Activated CD8-positive, alpha-beta memory T cell treated with anti-CD3 and anti-CD28 coated beads, Interleukin-2, amount 10 ng/mL, durations not matched to agents 7 days and 5 days (primary cell): ENCODE data around the gene AGBL5. TPM values are rescaled to one million over a fixed set of nuclear protein-coding genes. Genes with fewer than 3 reads are reported as not detected.

ENCODE experiments used
- ATAC-seq: fragments of 150-1000 bp; cut with Tn5 transposase; one replicate; pipeline ENCODE4 v1.10.0; 2021; ENCODE audit warnings: moderate library complexity
- CTCF ChIA-PET: fragments of 350-600 bp; sonication (Branson Sonifier 250); formaldehyde crosslinking; loops from one replicate; lab custom pipeline; 2021; ENCODE audit warnings: antibody characterized with exemption; lab: Charles Lee
- DNase-seq: peaks from one replicate; pipeline ENCODE4 v3.0.0-alpha.2; 2020
- H3K27ac Mint-ChIP-seq: one replicate; pipeline ENCODE4 v1.8.0; 2021; ENCODE audit warnings: mild to moderate bottlenecking, mixed read lengths
- H3K27me3 Mint-ChIP-seq: one replicate; pipeline ENCODE4 v1.8.0; 2021; ENCODE audit warnings: mixed read lengths
- H3K36me3 Mint-ChIP-seq: one replicate; pipeline ENCODE4 v1.8.0; 2021; ENCODE audit warnings: mild to moderate bottlenecking, mixed read lengths
- H3K4me1 Mint-ChIP-seq: one replicate; pipeline ENCODE4 v1.8.0; 2021; ENCODE audit warnings: mixed read lengths
- H3K4me3 Mint-ChIP-seq: one replicate; pipeline ENCODE4 v1.8.0; 2021; ENCODE audit warnings: mild to moderate bottlenecking, moderate library complexity, mixed read lengths
- H3K9me3 Mint-ChIP-seq: one replicate; pipeline ENCODE4 v1.8.0; 2022; ENCODE audit warnings: low read depth, mixed read lengths
- total RNA-seq, 2 experiments: library from RNA; stranded (reverse); gene quantifications; one replicate each; pipeline ENCODE4 v1.2.3, GENCODE V29; 2021

AGBL5 gene
- total RNA-seq, 2 experiments from 2014 or later = 13.8 to 15.1 TPM

- Mint-ChIP-seq H3K27ac (peak overlapping the region; percentile 85), H3K27me3 (no peaks in the 10 kb centered on the region), H3K36me3 (no peaks in the 10 kb centered on the region), H3K4me1 (peaks cover 31% of the 10 kb centered on the region), H3K4me3 (peak overlapping the region; percentile 78), H3K9me3 (no peaks in the 10 kb centered on the region)
- DNase-seq (peak; percentile 97), ATAC-seq (peak; percentile 91)
- CTCF ChIA-PET = interaction anchor here (0.9 to 5.6 kb wide), 13 partner anchors 11 to 217 kb away, joined by 3 to 40 read pairs (median 8); partner anchors contain the start of genes AGBL5 and OST4
Observed at GRCh38 chr2:27086090-27086723, 34.7 kb downstream of the AGBL5 start.

- peak within 1 kb of the TSS; percentile 78 for H3K4me3 Mint-ChIP-seq
- no peaks in the 10 kb centered on the region for H3K36me3 Mint-ChIP-seq
- H3K4me1 Mint-ChIP-seq = peaks cover 23% of the 10 kb centered on the region
- DNase-seq = no peak
- H3K27me3 Mint-ChIP-seq = no peaks in the 10 kb centered on the region
- no peaks in the 10 kb centered on the region for H3K9me3 Mint-ChIP-seq
- ATAC-seq = peak; percentile 8
- H3K27ac Mint-ChIP-seq = peak within 1 kb of the TSS; percentile 85
- CTCF ChIA-PET = interaction anchor here (0.8 to 5.6 kb wide), 16 partner anchors 10 to 216 kb away, joined by 3 to 40 read pairs (median 6); partner anchors contain the start of genes ABHD1, AGBL5, OST4 and TRIM54
Observed at GRCh38 chr2:27086724-27087593, 35.5 kb downstream of the AGBL5 start, which contains the start of gene KHK. Gene KHK, plus strand, starts transcription at chr2:27086772. Its CDS starts 488 bp downstream, at chr2:27087260.

GRCh38 chr2:27087823-27088410 lies 36.4 kb downstream of the AGBL5 start:
- Mint-ChIP-seq H3K36me3 (no peaks in the 10 kb centered on the region), H3K4me3 (peak overlapping the region; percentile 78), H3K27me3 (no peaks in the 10 kb centered on the region), H3K4me1 (peaks cover 22% of the 10 kb centered on the region), H3K9me3 (no peaks in the 10 kb centered on the region), H3K27ac (no peak overlapping the region)
- ATAC-seq (no peak), DNase-seq (no peak)
- CTCF ChIA-PET = interaction anchor here (0.7 to 5.6 kb wide), 11 partner anchors 9 to 217 kb away, joined by 3 to 40 read pairs (median 8); partner anchors contain the start of genes ABHD1, AGBL5, OST4 and PREB

GRCh38 chr2:27088634-27089033 lies 37.2 kb downstream of the AGBL5 start:
- no peak overlapping the region for H3K27ac Mint-ChIP-seq
- H3K4me3 Mint-ChIP-seq = no peak overlapping the region
- H3K4me1 Mint-ChIP-seq = peaks cover 22% of the 10 kb centered on the region
- ATAC-seq (no peak), DNase-seq (no peak)
- no peaks in the 10 kb centered on the region for H3K9me3 Mint-ChIP-seq
- H3K36me3 Mint-ChIP-seq = no peaks in the 10 kb centered on the region
- CTCF ChIA-PET = interaction anchor here (1.8 to 5.6 kb wide), 6 partner anchors 9 to 191 kb away, joined by 7 to 40 read pairs (median 21); partner anchors contain the start of genes AGBL5 and PREB
- no peaks in the 10 kb centered on the region for H3K27me3 Mint-ChIP-seq

- Mint-ChIP-seq H3K27ac (no peak overlapping the region), H3K4me3 (no peak overlapping the region), H3K36me3 (no peaks in the 10 kb centered on the region), H3K27me3 (no peaks in the 10 kb centered on the region), H3K4me1 (peaks cover 19% of the 10 kb centered on the region), H3K9me3 (no peaks in the 10 kb centered on the region)
- CTCF ChIA-PET = interaction anchor here (0.7 to 5.6 kb wide), 5 partner anchors 10 to 191 kb away, joined by 3 to 37 read pairs (median 9); partner anchors contain the start of gene PREB
- ATAC-seq = no peak
- no peak for DNase-seq
Observed at GRCh38 chr2:27089111-27089954, 37.9 kb downstream of the AGBL5 start.

- H3K4me1 Mint-ChIP-seq = peaks cover 18% of the 10 kb centered on the region
- DNase-seq = no peak
- CTCF ChIA-PET = interaction anchor here (0.6 to 1.0 kb wide), 2 partner anchors 113 to 130 kb away, joined by 3 to 4 read pairs; no protein-coding TSS in a partner anchor
- no peaks in the 10 kb centered on the region for H3K36me3 Mint-ChIP-seq
- no peak overlapping the region for H3K4me3 Mint-ChIP-seq
- no peak overlapping the region for H3K27ac Mint-ChIP-seq
- H3K9me3 Mint-ChIP-seq = no peaks in the 10 kb centered on the region
- H3K27me3 Mint-ChIP-seq = no peaks in the 10 kb centered on the region
- ATAC-seq = no peak
Observed at GRCh38 chr2:27091746-27092695, 40.6 kb downstream of the AGBL5 start.

- no peak overlapping the region for H3K4me3 Mint-ChIP-seq
- H3K36me3 Mint-ChIP-seq = no peaks in the 10 kb centered on the region
- H3K27me3 Mint-ChIP-seq = no peaks in the 10 kb centered on the region
- ATAC-seq (no peak), DNase-seq (no peak)
- no peak overlapping the region for H3K27ac Mint-ChIP-seq
- H3K4me1 Mint-ChIP-seq = peaks cover 10% of the 10 kb centered on the region
- CTCF ChIA-PET = no interaction called here
- no peaks in the 10 kb centered on the region for H3K9me3 Mint-ChIP-seq
Observed at GRCh38 chr2:27092696-27093429, 41.4 kb downstream of the AGBL5 start.

- no peak for ATAC-seq
- no peaks in the 10 kb centered on the region for H3K27me3 Mint-ChIP-seq
- H3K4me3 Mint-ChIP-seq = no peak overlapping the region
- no peaks in the 10 kb centered on the region for H3K36me3 Mint-ChIP-seq
- H3K9me3 Mint-ChIP-seq = no peaks in the 10 kb centered on the region
- no peak overlapping the region for H3K27ac Mint-ChIP-seq
- peaks cover 10% of the 10 kb centered on the region for H3K4me1 Mint-ChIP-seq
- CTCF ChIA-PET = no interaction called here
- no peak for DNase-seq
Observed at GRCh38 chr2:27093430-27094352, 42.2 kb downstream of the AGBL5 start.

GRCh38 chr2:27094353-27094984 lies 43.0 kb downstream of the AGBL5 start:
- no peak overlapping the region for H3K4me3 Mint-ChIP-seq
- ATAC-seq = no peak

GRCh38 chr2:27095427-27095744 lies 43.9 kb downstream of the AGBL5 start:
- CTCF ChIA-PET = interaction anchor here (1.0 to 7.8 kb wide), 6 partner anchors 8 to 208 kb away, joined by 3 to 74 read pairs (median 11); partner anchors contain the start of genes KHK and TRIM54
- no peaks in the 10 kb centered on the region for H3K9me3 Mint-ChIP-seq
- no peaks in the 10 kb centered on the region for H3K36me3 Mint-ChIP-seq
- ATAC-seq (no peak), DNase-seq (no peak)
- H3K4me1 Mint-ChIP-seq = peaks cover 7% of the 10 kb centered on the region
- no peak overlapping the region for H3K27ac Mint-ChIP-seq
- H3K4me3 Mint-ChIP-seq = no peak overlapping the region
- no peaks in the 10 kb centered on the region for H3K27me3 Mint-ChIP-seq

More at GRCh38 chr2:27094353-27094984, 43.0 kb downstream of the AGBL5 start:
- CTCF ChIA-PET = no interaction called here
- Mint-ChIP-seq H3K27me3 (no peaks in the 10 kb centered on the region), H3K27ac (no peak overlapping the region), H3K9me3 (no peaks in the 10 kb centered on the region), H3K4me1 (peaks cover 10% of the 10 kb centered on the region), H3K36me3 (no peaks in the 10 kb centered on the region)
- no peak for DNase-seq
